IMR-90 (cell line): ENCODE measurements around the gene TTLL8.

Source experiments
- CTCF ChIP-seq: conservative IDR thresholded peaks from 2 replicates; pipeline ENCODE4 v1.5.1; 2012; ENCODE audit warnings: mild to moderate bottlenecking, low read depth, low read length, improper control_type of control experiment
- MAZ ChIP-seq: IDR thresholded peaks from 2 replicates; pipeline ENCODE4 v1.6.1; 2012; ENCODE audit warnings: low read depth, mild to moderate bottlenecking, low read length, improper control_type of control experiment, moderate library complexity, borderline replicate concordance
- POLR2A ChIP-seq: IDR thresholded peaks from 2 replicates; pipeline ENCODE4 v1.6.1; 2012; ENCODE audit warnings: mild to moderate bottlenecking, low read depth, low read length

- no peak for TF ChIP-seq CTCF
- TF ChIP-seq POLR2A: no peak
- no peak for TF ChIP-seq MAZ
Observed at GRCh38 chr22:50088096-50088495, 30.0 kb upstream of the TTLL8 start.
